HG03060 (cell line): ENCODE data around the gene KIF22.
A peak's percentile ranks its signal among the peaks of the same experiment; 100 is the strongest.

ENCODE experiments used
- ATAC-seq: cut with Tn5 transposase; IDR thresholded peaks from one replicate; pipeline ENCODE4 v1.9.1; 2021; ENCODE audit warnings: low read depth, moderate number of reproducible peaks; ENCODE audit not compliant: unreplicated experiment

KIF22 gene

DNA sequence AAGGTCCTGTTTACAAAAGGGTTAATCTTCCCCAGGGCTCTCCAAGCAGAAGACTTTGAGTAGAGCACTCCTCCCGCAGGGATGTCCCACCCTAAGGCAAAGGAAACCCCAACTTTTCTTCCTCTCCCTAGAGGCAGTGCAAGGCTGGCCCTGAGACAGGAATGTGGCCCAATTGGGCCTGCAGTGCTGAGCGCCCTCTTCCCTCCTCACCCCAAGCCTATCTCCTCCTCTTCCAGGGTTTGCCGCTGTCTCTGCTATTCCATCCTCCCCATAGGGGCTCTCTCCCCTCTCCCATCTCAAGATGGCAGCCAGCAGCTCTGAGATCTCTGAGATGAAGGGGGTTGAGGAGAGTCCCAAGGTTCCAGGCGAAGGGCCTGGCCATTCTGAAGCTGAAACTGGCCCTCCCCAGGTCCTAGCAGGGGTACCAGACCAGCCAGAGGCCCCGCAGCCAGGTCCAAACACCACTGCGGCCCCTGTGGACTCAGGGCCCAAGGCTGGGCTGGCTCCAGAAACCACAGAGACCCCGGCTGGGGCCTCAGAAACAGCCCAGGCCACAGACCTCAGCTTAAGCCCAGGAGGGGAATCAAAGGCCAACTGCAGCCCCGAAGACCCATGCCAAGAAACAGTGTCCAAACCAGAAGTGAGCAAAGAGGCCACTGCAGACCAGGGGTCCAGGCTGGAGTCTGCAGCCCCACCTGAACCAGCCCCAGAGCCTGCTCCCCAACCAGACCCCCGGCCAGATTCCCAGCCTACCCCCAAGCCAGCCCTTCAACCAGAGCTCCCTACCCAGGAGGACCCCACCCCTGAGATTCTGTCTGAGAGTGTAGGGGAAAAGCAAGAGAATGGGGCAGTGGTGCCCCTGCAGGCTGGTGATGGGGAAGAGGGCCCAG is 22.4 kb downstream of the KIF22 start:
- no peak for ATAC-seq

- ATAC-seq: no peak
Measured at GRCh38 chr16:29813644-29814562, 23.4 kb downstream of the KIF22 start.

DNA sequence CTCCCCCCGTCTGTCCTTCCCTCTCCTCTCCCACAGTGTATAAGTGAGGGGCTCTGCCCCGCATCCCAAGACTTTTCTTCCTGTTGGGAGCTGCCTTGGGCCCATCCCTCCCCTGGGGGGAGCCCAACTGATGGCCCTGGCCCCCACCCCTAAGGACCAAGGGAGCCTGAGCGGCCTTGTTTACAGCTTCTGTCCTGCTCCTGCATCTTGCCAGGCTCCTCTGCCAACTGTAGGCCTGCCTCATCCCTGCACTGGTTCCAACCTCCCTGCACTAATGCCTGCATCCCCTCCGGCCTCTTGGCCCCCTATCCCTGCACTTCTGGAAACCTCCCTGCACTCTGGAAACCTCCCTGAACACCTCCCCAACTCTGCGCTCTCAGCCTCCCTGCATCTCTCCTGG is 24.0 kb downstream of the KIF22 start:
- no peak for ATAC-seq

GRCh38 chr16:29815032-29815721 is 24.6 kb downstream of the KIF22 start:
- ATAC-seq: no peak

DNA sequence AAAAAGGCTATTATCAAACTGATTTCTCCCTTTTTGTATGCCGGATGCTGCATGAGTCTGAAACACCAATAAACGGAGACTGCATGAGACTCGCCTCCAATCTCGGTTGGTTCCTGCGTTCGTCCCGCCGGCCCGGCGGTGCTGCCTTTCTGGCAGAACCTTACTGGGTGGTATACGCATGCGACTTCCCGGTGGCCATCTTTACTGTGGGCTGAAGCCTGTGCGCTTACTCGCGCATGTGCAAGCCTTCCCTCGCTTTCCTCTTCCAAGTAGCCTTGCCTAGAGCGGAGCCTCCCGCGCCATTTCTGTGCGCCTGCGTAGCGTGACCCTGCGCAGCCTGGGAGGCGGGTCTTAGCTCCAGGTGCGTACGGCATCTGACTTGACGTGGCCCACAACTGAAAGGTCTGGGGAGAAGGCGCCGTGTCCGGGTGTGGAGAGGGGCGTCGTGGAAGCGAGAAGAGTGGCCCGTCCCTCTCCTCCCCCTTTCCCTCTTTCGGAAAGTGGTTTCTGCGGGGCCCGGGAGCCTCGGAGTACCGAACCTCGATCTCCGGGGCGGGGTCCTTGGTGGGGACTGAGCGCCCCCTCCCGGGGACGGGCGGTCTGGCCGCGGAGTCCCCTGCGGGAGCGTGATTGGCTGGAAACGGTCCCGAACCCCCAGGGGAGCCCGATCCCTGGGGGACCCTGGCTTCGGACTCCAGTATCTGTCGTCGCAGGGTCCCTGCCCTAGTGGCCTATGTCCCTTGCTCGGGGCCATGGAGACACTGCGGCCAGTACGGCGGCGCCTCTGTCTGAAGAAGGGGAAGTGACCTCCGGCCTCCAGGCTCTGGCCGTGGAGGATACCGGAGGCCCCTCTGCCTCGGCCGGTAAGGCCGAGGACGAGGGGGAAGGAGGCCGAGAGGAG is 25.5 kb downstream of the KIF22 start, which contains the start of gene PAGR1:
Gene PAGR1 (plus strand): TSS at position 360 of the 901 bp plus-strand sequence. CDS start 374 bp downstream, at position 734.
- ATAC-seq: peak; percentile 62

- no peak for ATAC-seq
Measured at GRCh38 chr16:29816694-29817441, 26.3 kb downstream of the KIF22 start.

DNA sequence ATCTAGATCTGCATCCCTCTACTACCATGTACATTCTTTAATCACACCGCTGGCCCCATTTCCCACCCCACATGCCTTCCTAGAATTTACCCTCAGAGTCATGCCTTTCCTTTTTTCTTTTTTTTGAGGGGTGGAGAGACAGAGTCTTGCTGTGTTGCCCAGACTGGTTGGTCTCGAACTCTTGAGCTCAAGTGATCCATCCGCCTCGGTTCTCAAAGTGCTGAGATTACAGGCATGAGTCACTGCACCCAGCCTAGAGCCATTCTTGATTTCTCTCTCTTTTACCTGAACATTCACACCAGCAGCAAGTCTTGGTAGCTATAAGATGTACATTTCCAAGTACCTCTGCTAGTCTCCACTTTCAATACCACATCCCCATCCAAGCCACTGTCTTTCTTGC is 27.5 kb downstream of the KIF22 start:
- ATAC-seq: no peak

DNA sequence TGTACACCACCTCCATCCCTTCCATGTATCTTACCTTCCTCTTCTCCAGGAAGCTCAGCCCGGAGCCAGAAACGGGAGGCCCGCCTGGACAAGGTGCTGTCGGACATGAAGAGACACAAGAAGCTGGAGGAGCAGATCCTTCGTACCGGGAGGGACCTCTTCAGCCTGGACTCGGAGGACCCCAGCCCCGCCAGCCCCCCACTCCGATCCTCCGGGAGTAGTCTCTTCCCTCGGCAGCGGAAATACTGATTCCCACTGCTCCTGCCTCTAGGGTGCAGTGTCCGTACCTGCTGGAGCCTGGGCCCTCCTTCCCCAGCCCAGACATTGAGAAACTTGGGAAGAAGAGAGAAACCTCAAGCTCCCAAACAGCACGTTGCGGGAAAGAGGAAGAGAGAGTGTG is 29.0 kb downstream of the KIF22 start:
- no peak for ATAC-seq

DNA sequence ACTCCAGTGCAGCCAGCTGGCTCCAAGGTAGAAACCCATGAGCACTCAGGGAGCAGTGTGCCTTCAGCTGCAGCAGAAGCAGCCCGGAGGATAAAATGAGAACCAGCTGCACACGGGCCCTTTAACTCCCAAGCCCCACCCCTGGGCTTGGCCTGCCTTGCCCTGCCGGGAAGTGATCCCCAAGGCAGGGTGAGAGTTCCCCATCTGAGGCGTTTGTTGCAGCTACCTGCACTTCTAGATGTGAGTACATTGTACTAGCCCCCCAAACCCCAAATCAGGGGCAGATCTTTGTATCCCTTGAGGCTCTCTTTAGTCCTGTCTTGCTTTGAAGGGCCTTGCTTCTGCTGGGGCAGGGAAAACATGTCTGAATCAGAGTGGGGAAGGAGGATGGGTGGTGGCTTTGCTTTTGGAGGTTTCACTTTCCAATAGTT is 29.7 kb downstream of the KIF22 start, which contains the start of gene MVP:
Gene MVP (plus strand): TSS at position 192 of the 431 bp plus-strand sequence. CDS start 10,088 bp downstream, outside the sequence.
- ATAC-seq: no peak

- ATAC-seq: no peak
Measured at GRCh38 chr16:29820730-29821642, 30.4 kb downstream of the KIF22 start.

DNA sequence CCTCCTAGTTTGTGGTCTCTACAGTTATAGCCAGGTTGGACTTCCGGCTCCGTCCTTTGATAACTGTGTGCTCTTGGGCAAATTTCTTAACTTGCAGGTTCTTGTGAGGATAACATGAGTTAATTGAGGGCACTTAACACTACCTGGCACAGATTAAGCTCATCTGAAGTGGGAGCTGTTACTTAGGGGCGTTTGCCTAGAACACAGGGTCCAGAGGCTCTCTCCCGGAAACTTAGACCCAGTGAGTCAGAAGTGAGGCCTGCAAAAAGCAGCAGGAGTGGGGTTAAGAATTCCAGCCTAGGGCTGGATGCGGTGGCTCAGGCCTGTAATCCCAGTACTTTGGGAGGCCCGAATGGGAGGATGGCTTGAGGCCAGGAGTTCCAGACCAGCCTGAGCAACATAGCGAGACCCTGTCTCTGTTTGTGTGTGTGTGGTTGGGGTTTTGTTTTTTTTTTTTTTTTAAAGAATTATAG is 31.1 kb downstream of the KIF22 start:
- ATAC-seq: no peak

DNA sequence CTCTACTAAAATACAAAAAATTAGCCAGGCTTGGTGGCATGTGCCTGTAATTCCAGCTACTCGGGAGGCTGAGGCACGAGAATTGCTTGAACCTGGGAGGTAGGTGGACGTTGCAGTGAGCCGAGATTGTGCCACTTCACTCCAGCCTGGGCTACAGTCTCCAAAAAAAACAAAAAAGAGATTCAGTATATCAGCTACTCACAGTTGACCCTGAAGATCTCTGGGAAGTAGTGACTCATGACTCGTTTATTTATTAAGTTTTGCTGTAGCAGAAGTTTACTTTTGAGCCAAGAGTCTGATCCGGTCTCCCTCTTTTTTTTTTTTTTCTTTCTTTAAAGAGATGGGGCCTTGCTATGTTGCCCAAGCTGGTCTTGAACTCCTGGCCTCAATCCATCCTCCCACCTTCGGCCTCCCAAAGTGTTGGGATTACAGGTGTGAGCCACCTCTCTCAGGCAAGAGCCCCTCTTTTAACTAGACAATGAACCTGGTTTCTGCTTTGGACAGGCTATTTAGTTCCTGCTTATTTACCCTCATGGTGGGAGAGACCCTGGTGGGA is 34.1 kb downstream of the KIF22 start:
- no peak for ATAC-seq

- no peak for ATAC-seq
Measured at GRCh38 chr16:29825145-29826044, 34.8 kb downstream of the KIF22 start.

GRCh38 chr16:29826342-29826695 is 35.8 kb downstream of the KIF22 start:
- no peak for ATAC-seq

DNA sequence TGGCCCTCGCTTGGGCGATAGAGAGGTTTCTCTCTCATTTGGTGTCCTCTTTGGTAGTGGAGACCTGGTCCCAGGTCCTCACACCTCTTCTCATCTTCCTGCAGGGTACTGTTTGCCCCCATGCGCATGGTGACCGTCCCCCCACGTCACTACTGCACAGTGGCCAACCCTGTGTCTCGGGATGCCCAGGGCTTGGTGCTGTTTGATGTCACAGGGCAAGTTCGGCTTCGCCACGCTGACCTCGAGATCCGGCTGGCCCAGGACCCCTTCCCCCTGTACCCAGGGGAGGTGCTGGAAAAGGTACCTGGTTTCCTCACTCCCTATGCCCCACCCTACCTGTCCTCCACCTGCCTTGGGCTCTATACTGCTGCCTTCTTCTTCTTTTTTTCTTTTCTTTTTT is 40.2 kb downstream of the KIF22 start:
- no peak for ATAC-seq

GRCh38 chr16:29831490-29831889 is 40.9 kb downstream of the KIF22 start:
- ATAC-seq: no peak
